Vagina (tissue), 2 donors: ENCODE results near the gene DMD.

Experiments used
- CTCF ChIP-seq, 3 experiments: fragments of 450-650 bp in 2 of 3; fragments of 200-600 bp in 1 of 3; sonication (generic) in 1 of 3; IDR thresholded peaks; one replicate each; pipeline ENCODE4 v1.5.1; 2017 to 2019; ENCODE audit warnings: antibody characterized with exemption in 3 of 3, mild to moderate bottlenecking in 2 of 3, moderate library complexity in 2 of 3
- POLR2A ChIP-seq, 2 donors: fragments of 450-650 bp; IDR thresholded peaks; one replicate each; pipeline ENCODE4 v1.6.1; 2017; ENCODE audit warnings: antibody characterized with exemption in 2 of 2, mild to moderate bottlenecking in 2 of 2, moderate library complexity in 2 of 2
- POLR2AphosphoS5 ChIP-seq, 2 donors: sonication (generic); formaldehyde crosslinking; IDR thresholded peaks; one replicate each; pipeline ENCODE4 v1.9.0; 2017; ENCODE audit warnings: antibody characterized with exemption in 2 of 2, mild to moderate bottlenecking in 2 of 2, low read depth in 1 of 2; ENCODE audit not compliant: insufficient read depth in 1 of 2

GRCh38 chrX:31497086-31497485 is 1714.3 kb downstream of the DMD start:
- TF ChIP-seq POLR2AphosphoS5 (IDR thresholded peaks at IDR 0.05; ENCODE audit: insufficient read depth in 1 of 2, low read depth in 1 of 2), result no peak
- TF ChIP-seq CTCF (IDR thresholded peaks at IDR 0.05), result no peak
- no peak for TF ChIP-seq POLR2A (IDR thresholded peaks at IDR 0.05)
